ENCODE data around the gene ACAD11. TPM values are rescaled to one million over a fixed set of nuclear protein-coding genes. Genes with fewer than 3 reads are reported as not detected.

ACAD11 gene
- total and polyA plus RNA-seq, 2 experiments from 2014 or later = 15.6 to 17.3 TPM

DNA sequence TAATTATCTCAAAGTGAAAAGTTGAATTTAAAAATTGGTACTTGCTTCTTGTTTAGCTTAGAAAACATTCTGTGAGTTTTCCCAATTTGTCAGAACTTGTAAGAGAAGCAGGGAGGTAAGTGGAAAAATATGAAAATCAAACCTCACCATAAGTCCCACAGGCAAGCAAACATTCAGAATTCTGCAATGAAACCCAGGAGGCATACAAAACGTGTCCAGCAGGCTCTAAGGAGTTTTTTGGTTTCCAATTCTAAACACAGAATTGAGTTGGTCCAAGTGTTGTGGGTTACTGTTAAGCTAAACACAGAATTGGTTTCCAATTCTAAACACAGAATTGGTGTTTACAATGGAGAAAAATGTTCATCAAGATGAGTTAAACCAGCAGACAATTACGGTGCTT, 89.6 kb downstream of the ACAD11 start:
- in situ Hi-C loops (cut with MboI) = no loop called here
- no peak for TF ChIP-seq EZH2phosphoT487 (IDR thresholded peaks at IDR 0.05; ENCODE audit: insufficient read depth, low read depth)
- no peak for TF ChIP-seq EZH2 (IDR thresholded peaks at IDR 0.05; ENCODE audit: insufficient read depth, poor library complexity, severe bottlenecking)
- Histone ChIP-seq H3K4me2 (ENCODE audit: unreplicated experiment) (peak overlapping the region; percentile 9), H3K9ac (no peak overlapping the region), H3K27ac (peak overlapping the region; percentile 70), H3K36me3 (ENCODE audit: low read depth) (no peaks in the 10 kb centered on the region), H3K9me2 (ENCODE audit: insufficient read depth) (no peaks in the 10 kb centered on the region), H3K4me1 (ENCODE audit: insufficient read depth) (peaks cover 34% of the 10 kb centered on the region), H4K20me1 (ENCODE audit: insufficient read depth) (no peaks in the 10 kb centered on the region), H3K4me3 (no peak overlapping the region), H2AFZ (no peak overlapping the region), H3F3A (ENCODE audit: insufficient read depth) (peaks cover 41% of the 10 kb centered on the region), H3K27me3 (replicated peaks; ENCODE audit: insufficient read depth) (no peaks in the 10 kb centered on the region), H3K9me3 (ENCODE audit: low read depth) (no peaks in the 10 kb centered on the region), H3K79me2 (ENCODE audit: insufficient read depth) (no peaks in the 10 kb centered on the region)
- WGBS, 2 experiments (ENCODE audit: low coverage in 1 of 2, low lambda C conversion rate in 2 of 2, missing lambda C conversion rate in 2 of 2) = 24 to 39% methylated on average over 2 of the region's 2 CpGs
- DNase-seq = no peak

DNA sequence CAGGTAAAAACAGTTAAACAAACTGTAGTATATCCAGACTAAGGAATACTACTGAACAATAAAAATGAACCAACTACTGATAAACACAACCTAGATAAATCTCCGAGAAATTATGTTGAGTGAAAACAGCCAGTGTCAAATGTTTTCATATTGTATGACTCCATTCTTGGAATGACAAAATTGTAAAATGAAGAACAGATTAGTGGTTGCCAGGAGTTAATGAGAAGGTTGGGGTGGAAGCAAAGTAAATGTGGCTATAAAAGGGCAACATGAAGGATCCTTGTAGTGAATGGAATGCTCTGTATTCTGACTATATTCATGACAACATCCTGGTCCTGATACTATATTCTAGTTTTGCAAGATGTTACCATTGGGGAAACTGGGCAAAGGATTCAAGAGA, 90.0 kb downstream of the ACAD11 start:
- in situ Hi-C loops (cut with MboI) = no loop called here
- H3K4me2 ChIP-seq (ENCODE audit: unreplicated experiment) = peak overlapping the region; percentile 9
- TF ChIP-seq EZH2 (IDR thresholded peaks at IDR 0.05; ENCODE audit: insufficient read depth, poor library complexity, severe bottlenecking) (no peak), EZH2phosphoT487 (IDR thresholded peaks at IDR 0.05; ENCODE audit: insufficient read depth, low read depth) (no peak)

DNA sequence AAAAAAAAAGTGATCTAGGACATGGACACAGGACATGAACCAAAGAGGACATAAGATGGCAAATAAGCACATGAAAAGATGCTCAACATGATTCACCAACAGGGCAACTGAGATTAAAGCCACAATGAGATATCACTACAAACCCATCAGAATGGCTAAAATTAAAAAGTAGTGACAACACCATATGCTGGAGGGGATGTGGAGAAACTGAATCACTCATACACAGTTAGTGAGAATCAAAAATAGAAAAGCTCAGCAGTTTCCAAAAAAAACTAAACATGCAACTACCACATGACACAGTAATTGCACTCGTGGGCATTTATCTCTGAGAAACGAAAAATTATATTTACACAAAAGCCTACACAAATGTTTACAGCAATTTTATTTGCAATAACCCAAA, 90.5 kb downstream of the ACAD11 start:
- Histone ChIP-seq H3K9me3 (ENCODE audit: low read depth) (no peaks in the 10 kb centered on the region), H4K20me1 (ENCODE audit: insufficient read depth) (no peaks in the 10 kb centered on the region), H3F3A (ENCODE audit: insufficient read depth) (peaks cover 33% of the 10 kb centered on the region), H2AFZ (no peak overlapping the region), H3K27ac (peak overlapping the region; percentile 70), H3K9ac (no peak overlapping the region), H3K4me2 (ENCODE audit: unreplicated experiment) (peak overlapping the region; percentile 9), H3K79me2 (ENCODE audit: insufficient read depth) (no peaks in the 10 kb centered on the region), H3K4me3 (peak overlapping the region; percentile 10; the same call in 1 of the 2 replicates), H3K9me2 (ENCODE audit: insufficient read depth) (no peaks in the 10 kb centered on the region), H3K4me1 (ENCODE audit: insufficient read depth) (peaks cover 30% of the 10 kb centered on the region), H3K36me3 (ENCODE audit: low read depth) (no peaks in the 10 kb centered on the region), H3K27me3 (replicated peaks; ENCODE audit: insufficient read depth) (no peaks in the 10 kb centered on the region)
- TF ChIP-seq EZH2 (IDR thresholded peaks at IDR 0.05; ENCODE audit: insufficient read depth, poor library complexity, severe bottlenecking) = no peak
- TF ChIP-seq EZH2phosphoT487 (IDR thresholded peaks at IDR 0.05; ENCODE audit: insufficient read depth, low read depth) = no peak
- in situ Hi-C loops (cut with MboI) = no loop called here
- peak; percentile 75 for DNase-seq
- WGBS, 2 experiments (ENCODE audit: low coverage in 1 of 2, low lambda C conversion rate in 2 of 2, missing lambda C conversion rate in 2 of 2) = 0 to 3% methylated on average over 2 of the region's 2 CpGs

More for the DNA sequence above, 90.0 kb downstream of the ACAD11 start:
- WGBS, 2 experiments (ENCODE audit: low coverage in 1 of 2, low lambda C conversion rate in 2 of 2, missing lambda C conversion rate in 2 of 2) = 5 to 15% methylated on average over 1 of the region's 1 CpG
- Histone ChIP-seq H4K20me1 (ENCODE audit: insufficient read depth) (no peaks in the 10 kb centered on the region), H3F3A (ENCODE audit: insufficient read depth) (peaks cover 37% of the 10 kb centered on the region), H2AFZ (no peak overlapping the region), H3K9me2 (ENCODE audit: insufficient read depth) (no peaks in the 10 kb centered on the region), H3K9ac (no peak overlapping the region), H3K27me3 (replicated peaks; ENCODE audit: insufficient read depth) (no peaks in the 10 kb centered on the region), H3K36me3 (ENCODE audit: low read depth) (no peaks in the 10 kb centered on the region), H3K27ac (peak overlapping the region; percentile 70), H3K79me2 (ENCODE audit: insufficient read depth) (no peaks in the 10 kb centered on the region), H3K4me1 (ENCODE audit: insufficient read depth) (peaks cover 34% of the 10 kb centered on the region), H3K4me3 (peak overlapping the region; percentile 10; the same call in 1 of the 2 replicates), H3K9me3 (ENCODE audit: low read depth) (no peaks in the 10 kb centered on the region)
- peak; percentile 39 for DNase-seq

DNA sequence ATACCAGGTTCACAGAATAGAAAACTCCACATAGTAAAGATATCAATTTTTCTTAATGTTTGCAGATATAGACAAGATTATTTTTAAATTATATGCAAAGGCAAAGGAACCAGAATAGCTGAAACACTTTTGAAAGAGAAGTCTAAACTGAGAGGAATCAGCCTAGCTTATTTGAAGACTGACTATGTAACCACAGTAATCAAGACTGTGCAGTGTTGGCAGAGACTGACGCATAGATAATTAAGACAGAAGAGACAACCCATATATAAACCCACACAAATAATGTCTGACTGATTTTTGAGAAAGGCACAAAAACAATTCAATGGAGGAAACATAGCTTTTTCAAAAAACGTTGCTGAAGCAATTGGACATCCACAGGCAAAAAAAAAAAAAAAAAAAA, 91.2 kb downstream of the ACAD11 start:
- Histone ChIP-seq H3F3A (ENCODE audit: insufficient read depth) (peaks cover 27% of the 10 kb centered on the region), H3K27ac (peak overlapping the region; percentile 70)
- in situ Hi-C loops (cut with MboI) = no loop called here

DNA sequence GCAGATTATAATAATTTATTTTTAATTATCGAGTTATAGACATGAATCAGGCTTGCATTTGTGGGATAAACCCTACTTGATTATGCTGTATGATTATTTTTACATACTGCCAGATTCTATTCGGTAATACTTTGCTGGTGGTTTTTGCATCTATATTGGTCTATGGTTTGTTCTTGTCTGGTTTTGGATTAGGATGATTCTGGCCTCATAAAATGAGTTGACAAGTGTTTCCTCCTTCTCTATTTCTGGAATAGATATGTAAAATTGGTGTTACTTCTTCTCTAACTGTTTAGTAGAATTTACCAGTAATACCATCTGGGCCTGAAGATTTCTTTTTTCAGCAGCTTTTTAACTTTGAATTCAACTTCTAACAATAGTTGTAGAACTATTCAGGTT, 95.5 kb downstream of the ACAD11 start:
- Histone ChIP-seq H2AFZ (no peak overlapping the region), H3K9ac (no peak overlapping the region), H3K4me2 (ENCODE audit: unreplicated experiment) (no peak overlapping the region), H3F3A (ENCODE audit: insufficient read depth) (peaks cover 15% of the 10 kb centered on the region), H3K36me3 (ENCODE audit: low read depth) (peaks cover 3% of the 10 kb centered on the region; the same call in 1 of the 2 replicates), H3K9me2 (ENCODE audit: insufficient read depth) (no peaks in the 10 kb centered on the region), H3K27ac (no peak overlapping the region), H3K27me3 (replicated peaks; ENCODE audit: insufficient read depth) (no peaks in the 10 kb centered on the region), H3K9me3 (ENCODE audit: low read depth) (no peaks in the 10 kb centered on the region), H3K79me2 (ENCODE audit: insufficient read depth) (no peaks in the 10 kb centered on the region), H4K20me1 (ENCODE audit: insufficient read depth) (no peaks in the 10 kb centered on the region), H3K4me1 (ENCODE audit: insufficient read depth) (peaks cover 19% of the 10 kb centered on the region), H3K4me3 (no peak overlapping the region)
- DNase-seq = no peak
- no peak for TF ChIP-seq EZH2 (IDR thresholded peaks at IDR 0.05; ENCODE audit: insufficient read depth, poor library complexity, severe bottlenecking)
- TF ChIP-seq EZH2phosphoT487 (IDR thresholded peaks at IDR 0.05; ENCODE audit: insufficient read depth, low read depth) = no peak
- 11 to 20% methylated on average over 2 of the region's 2 CpGs for WGBS, 2 experiments (ENCODE audit: low coverage in 1 of 2, low lambda C conversion rate in 2 of 2, missing lambda C conversion rate in 2 of 2)
- in situ Hi-C loops (cut with MboI) = no loop called here

More for the DNA sequence above, 91.2 kb downstream of the ACAD11 start:
- H3K4me2 ChIP-seq (ENCODE audit: unreplicated experiment) = no peak overlapping the region
- no peaks in the 10 kb centered on the region for H3K9me2 ChIP-seq (ENCODE audit: insufficient read depth)
- H4K20me1 ChIP-seq (ENCODE audit: insufficient read depth) = no peaks in the 10 kb centered on the region
- H3K9me3 ChIP-seq (ENCODE audit: low read depth) = no peaks in the 10 kb centered on the region
- WGBS, 2 experiments (ENCODE audit: low coverage in 1 of 2, low lambda C conversion rate in 2 of 2, missing lambda C conversion rate in 2 of 2) = 42 to 50% methylated on average over 2 of the region's 2 CpGs
- H3K79me2 ChIP-seq (ENCODE audit: insufficient read depth) = no peaks in the 10 kb centered on the region
- H2AFZ ChIP-seq = no peak overlapping the region
- TF ChIP-seq EZH2phosphoT487 (IDR thresholded peaks at IDR 0.05; ENCODE audit: insufficient read depth, low read depth) (no peak), EZH2 (IDR thresholded peaks at IDR 0.05; ENCODE audit: insufficient read depth, poor library complexity, severe bottlenecking) (no peak)
- no peak overlapping the region for H3K4me3 ChIP-seq
- H3K36me3 ChIP-seq (ENCODE audit: low read depth) = no peaks in the 10 kb centered on the region
- no peak overlapping the region for H3K9ac ChIP-seq
- H3K4me1 ChIP-seq (ENCODE audit: insufficient read depth) = peaks cover 30% of the 10 kb centered on the region
- no peaks in the 10 kb centered on the region for H3K27me3 ChIP-seq (replicated peaks; ENCODE audit: insufficient read depth)
- DNase-seq = no peak
